Measurements from ENCODE around the gene CSTPP1. TPM values are rescaled to one million over a fixed set of nuclear protein-coding genes. Genes with fewer than 3 reads are reported as not detected.

Gene CSTPP1
- polyA plus RNA-seq, 1 donor from 2014 or later = 46.4 TPM

DNA sequence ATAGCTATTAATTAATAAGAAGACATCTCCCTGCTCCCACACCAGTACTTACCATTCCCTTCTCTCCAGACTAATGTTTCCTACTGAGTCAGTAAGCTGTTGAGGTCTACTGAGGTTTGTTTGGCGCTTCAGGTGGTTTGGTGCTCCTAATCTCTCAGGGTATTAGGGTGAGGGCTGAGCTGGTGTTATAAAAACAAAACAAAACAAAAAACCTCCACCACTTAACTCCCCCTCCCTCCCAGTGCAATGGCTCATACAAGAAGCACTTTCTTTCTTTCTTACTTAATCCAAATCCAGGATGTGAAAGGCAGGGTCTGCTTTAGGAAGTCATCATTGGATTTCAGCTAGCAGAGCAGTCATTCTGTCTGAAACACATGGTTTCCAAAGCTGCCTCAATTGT, 15.3 kb downstream of the CSTPP1 start:
- H3F3A ChIP-seq (ENCODE audit: insufficient read depth, low read length, poor library complexity, severe bottlenecking) = no peaks in the 10 kb centered on the region
- H3K9ac ChIP-seq (ENCODE audit: low read length) = no peak overlapping the region
- no peak overlapping the region for H3K4me2 ChIP-seq (ENCODE audit: low read length)
- no peaks in the 10 kb centered on the region for H3K36me3 ChIP-seq (ENCODE audit: insufficient read depth, low read length)
- TF ChIP-seq, protein P1, sequence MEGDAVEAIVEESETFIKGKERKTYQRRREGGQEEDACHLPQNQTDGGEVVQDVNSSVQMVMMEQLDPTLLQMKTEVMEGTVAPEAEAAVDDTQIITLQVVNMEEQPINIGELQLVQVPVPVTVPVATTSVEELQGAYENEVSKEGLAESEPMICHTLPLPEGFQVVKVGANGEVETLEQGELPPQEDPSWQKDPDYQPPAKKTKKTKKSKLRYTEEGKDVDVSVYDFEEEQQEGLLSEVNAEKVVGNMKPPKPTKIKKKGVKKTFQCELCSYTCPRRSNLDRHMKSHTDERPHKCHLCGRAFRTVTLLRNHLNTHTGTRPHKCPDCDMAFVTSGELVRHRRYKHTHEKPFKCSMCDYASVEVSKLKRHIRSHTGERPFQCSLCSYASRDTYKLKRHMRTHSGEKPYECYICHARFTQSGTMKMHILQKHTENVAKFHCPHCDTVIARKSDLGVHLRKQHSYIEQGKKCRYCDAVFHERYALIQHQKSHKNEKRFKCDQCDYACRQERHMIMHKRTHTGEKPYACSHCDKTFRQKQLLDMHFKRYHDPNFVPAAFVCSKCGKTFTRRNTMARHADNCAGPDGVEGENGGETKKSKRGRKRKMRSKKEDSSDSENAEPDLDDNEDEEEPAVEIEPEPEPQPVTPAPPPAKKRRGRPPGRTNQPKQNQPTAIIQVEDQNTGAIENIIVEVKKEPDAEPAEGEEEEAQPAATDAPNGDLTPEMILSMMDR (IDR thresholded peaks at IDR 0.05; ENCODE audit: poor library complexity, severe bottlenecking) = no peak
- TF ChIP-seq SMC3 (conservative IDR thresholded peaks at IDR 0.05; ENCODE audit: poor library complexity) (no peak), MXI1 (conservative IDR thresholded peaks at IDR 0.05; ENCODE audit: poor library complexity, severe bottlenecking) (no peak), EP300 (conservative IDR thresholded peaks at IDR 0.05; ENCODE audit: poor library complexity, severe bottlenecking) (no peak), TAF1 (IDR thresholded peaks at IDR 0.05; ENCODE audit: low read depth) (no peak), POLR2AphosphoS5 (IDR thresholded peaks at IDR 0.05) (no peak), EZH2 (IDR thresholded peaks at IDR 0.05; ENCODE audit: borderline replicate concordance, insufficient read depth, low read length, poor library complexity, severe bottlenecking) (no peak), RAD21 (conservative IDR thresholded peaks at IDR 0.05) (no peak)
- TF ChIP-seq, protein P2, sequence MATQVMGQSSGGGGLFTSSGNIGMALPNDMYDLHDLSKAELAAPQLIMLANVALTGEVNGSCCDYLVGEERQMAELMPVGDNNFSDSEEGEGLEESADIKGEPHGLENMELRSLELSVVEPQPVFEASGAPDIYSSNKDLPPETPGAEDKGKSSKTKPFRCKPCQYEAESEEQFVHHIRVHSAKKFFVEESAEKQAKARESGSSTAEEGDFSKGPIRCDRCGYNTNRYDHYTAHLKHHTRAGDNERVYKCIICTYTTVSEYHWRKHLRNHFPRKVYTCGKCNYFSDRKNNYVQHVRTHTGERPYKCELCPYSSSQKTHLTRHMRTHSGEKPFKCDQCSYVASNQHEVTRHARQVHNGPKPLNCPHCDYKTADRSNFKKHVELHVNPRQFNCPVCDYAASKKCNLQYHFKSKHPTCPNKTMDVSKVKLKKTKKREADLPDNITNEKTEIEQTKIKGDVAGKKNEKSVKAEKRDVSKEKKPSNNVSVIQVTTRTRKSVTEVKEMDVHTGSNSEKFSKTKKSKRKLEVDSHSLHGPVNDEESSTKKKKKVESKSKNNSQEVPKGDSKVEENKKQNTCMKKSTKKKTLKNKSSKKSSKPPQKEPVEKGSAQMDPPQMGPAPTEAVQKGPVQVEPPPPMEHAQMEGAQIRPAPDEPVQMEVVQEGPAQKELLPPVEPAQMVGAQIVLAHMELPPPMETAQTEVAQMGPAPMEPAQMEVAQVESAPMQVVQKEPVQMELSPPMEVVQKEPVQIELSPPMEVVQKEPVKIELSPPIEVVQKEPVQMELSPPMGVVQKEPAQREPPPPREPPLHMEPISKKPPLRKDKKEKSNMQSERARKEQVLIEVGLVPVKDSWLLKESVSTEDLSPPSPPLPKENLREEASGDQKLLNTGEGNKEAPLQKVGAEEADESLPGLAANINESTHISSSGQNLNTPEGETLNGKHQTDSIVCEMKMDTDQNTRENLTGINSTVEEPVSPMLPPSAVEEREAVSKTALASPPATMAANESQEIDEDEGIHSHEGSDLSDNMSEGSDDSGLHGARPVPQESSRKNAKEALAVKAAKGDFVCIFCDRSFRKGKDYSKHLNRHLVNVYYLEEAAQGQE (IDR thresholded peaks at IDR 0.05; ENCODE audit: borderline replicate concordance) = no peak
- no peaks in the 10 kb centered on the region for H3K79me2 ChIP-seq (replicated peaks; ENCODE audit: insufficient read depth, low read length)
- no peak overlapping the region for H3K27ac ChIP-seq (ENCODE audit: low read length)
- no peaks in the 10 kb centered on the region for H3K9me3 ChIP-seq (ENCODE audit: low read length)
- no peaks in the 10 kb centered on the region for H3K27me3 ChIP-seq (ENCODE audit: insufficient read depth, low read depth, low read length)
- H3K9me2 ChIP-seq (ENCODE audit: insufficient read depth, low read length) = no peaks in the 10 kb centered on the region
- no peak overlapping the region for H3K4me3 ChIP-seq (ENCODE audit: low read length)
- no peak overlapping the region for H2AFZ ChIP-seq (ENCODE audit: low read depth, low read length)
- no peaks in the 10 kb centered on the region for H4K20me1 ChIP-seq (ENCODE audit: insufficient read depth)

DNA sequence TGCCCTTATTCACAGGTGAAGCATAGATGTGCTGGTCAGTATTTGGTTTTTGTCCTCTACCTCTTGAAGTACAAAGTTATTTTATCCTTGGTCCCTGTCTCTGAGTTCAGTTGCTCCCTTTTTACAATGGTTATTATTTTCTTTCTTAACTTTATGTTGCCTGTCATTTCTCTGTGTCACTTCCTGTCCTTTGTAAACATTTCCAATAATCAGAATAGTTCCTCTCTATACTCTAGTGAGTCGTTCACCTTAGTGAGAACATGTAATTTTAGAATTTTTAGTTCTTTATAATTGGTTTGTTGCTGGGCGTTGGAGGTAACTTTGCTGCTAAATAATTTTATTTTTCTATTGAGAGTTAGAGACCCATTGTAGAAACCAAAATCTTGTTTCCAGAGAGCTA, 16.0 kb downstream of the CSTPP1 start:
- H3K27me3 ChIP-seq (ENCODE audit: insufficient read depth, low read depth, low read length) = no peaks in the 10 kb centered on the region
- no peak overlapping the region for H3K4me3 ChIP-seq (ENCODE audit: low read length)
- TF ChIP-seq, protein P2 (IDR thresholded peaks at IDR 0.05; ENCODE audit: borderline replicate concordance) = no peak
- TF ChIP-seq TAF1 (IDR thresholded peaks at IDR 0.05; ENCODE audit: low read depth) (no peak), RAD21 (conservative IDR thresholded peaks at IDR 0.05) (no peak), EP300 (conservative IDR thresholded peaks at IDR 0.05; ENCODE audit: poor library complexity, severe bottlenecking) (no peak), EZH2 (IDR thresholded peaks at IDR 0.05; ENCODE audit: borderline replicate concordance, insufficient read depth, low read length, poor library complexity, severe bottlenecking) (no peak), MXI1 (conservative IDR thresholded peaks at IDR 0.05; ENCODE audit: poor library complexity, severe bottlenecking) (no peak), SMC3 (conservative IDR thresholded peaks at IDR 0.05; ENCODE audit: poor library complexity) (no peak), POLR2AphosphoS5 (IDR thresholded peaks at IDR 0.05) (no peak)
- TF ChIP-seq, protein P1 (IDR thresholded peaks at IDR 0.05; ENCODE audit: poor library complexity, severe bottlenecking) = no peak
- H3K4me2 ChIP-seq (ENCODE audit: low read length) = no peak overlapping the region
- no peaks in the 10 kb centered on the region for H3K79me2 ChIP-seq (replicated peaks; ENCODE audit: insufficient read depth, low read length)
- H3F3A ChIP-seq (ENCODE audit: insufficient read depth, low read length, poor library complexity, severe bottlenecking) = no peaks in the 10 kb centered on the region
- no peaks in the 10 kb centered on the region for H3K9me2 ChIP-seq (ENCODE audit: insufficient read depth, low read length)
- H2AFZ ChIP-seq (ENCODE audit: low read depth, low read length) = no peak overlapping the region
- H3K9me3 ChIP-seq (ENCODE audit: low read length) = no peaks in the 10 kb centered on the region
- H4K20me1 ChIP-seq (ENCODE audit: insufficient read depth) = no peaks in the 10 kb centered on the region
- no peak overlapping the region for H3K27ac ChIP-seq (ENCODE audit: low read length)
- H3K9ac ChIP-seq (ENCODE audit: low read length) = no peak overlapping the region
- no peaks in the 10 kb centered on the region for H3K36me3 ChIP-seq (ENCODE audit: insufficient read depth, low read length)
